Ovary (tissue), 9 donors: Measurements from ENCODE around the gene LDB1. TPM values are rescaled to one million over a fixed set of nuclear protein-coding genes. Genes with fewer than 3 reads are reported as not detected.

Experiments used
- DNase-seq, 5 donors: peaks; one replicate each; pipeline ENCODE4 v3.0.0-alpha.2; 2019 to 2020
- H3K27ac ChIP-seq, 2 donors: fragments of 200-600 bp; one replicate each; pipeline versions ENCODE4 v1.5.1 to v1.8.0; 2019 to 2022
- H3K27me3 ChIP-seq: fragments of 200-600 bp; one replicate; pipeline ENCODE4 v1.8.0; 2022
- H3K36me3 ChIP-seq: fragments of 200-600 bp; sonication (generic); one replicate; pipeline ENCODE4 v1.5.1; 2019
- H3K4me1 ChIP-seq: one replicate; pipeline ENCODE4 v1.8.1; 2013; ENCODE audit warnings: mild to moderate bottlenecking, moderate library complexity; ENCODE audit not compliant: insufficient read depth
- H3K4me3 ChIP-seq: fragments of 200-600 bp; sonication (generic); one replicate; pipeline ENCODE4 v1.5.1; 2017
- H3K9me3 ChIP-seq, 2 donors: fragments of 200-600 bp in 1 of 2; sonication (generic) in 1 of 2; one replicate each; pipeline versions ENCODE4 v1.5.1 to v1.8.1; 2013 to 2019; ENCODE audit warnings: mild to moderate bottlenecking in 1 of 2, moderate library complexity in 1 of 2
- EP300 ChIP-seq: sonication (generic); formaldehyde crosslinking; IDR thresholded peaks from one replicate; pipeline ENCODE4 v1.6.1; 2017; ENCODE audit warnings: antibody characterized with exemption
- POLR2A ChIP-seq: fragments of 450-650 bp; IDR thresholded peaks from one replicate; pipeline ENCODE4 v1.6.1; 2017; ENCODE audit warnings: antibody characterized with exemption, mild to moderate bottlenecking, moderate library complexity
- WGBS, 3 donors: extraction: QIAGEN DNeasy Blood & Tissue Kit in 1 of 3; methylation state at CpG; one replicate each; pipeline versions ENCODE4 v1.1.5 to v1.1.7; 2013 to 2017; 5-methylcytosine and 5-hydroxymethylcytosine counted together
- intact Hi-C, 4 donors: fragments of 100-400 bp; cut with DNase I; formaldehyde crosslinking; loops; one replicate each; pipeline versions ENCODE4 v1.11.0 to v1.15.1; 2022 to 2023
- polyA plus RNA-seq, 2 donors: library from polyadenylated mRNA; stranded (reverse); fragments of 200-250 nt in 1 of 2; fragments of 350-450 nt in 1 of 2; fragmentation: Illumina TruSeq in 1 of 2; extraction: RNeasy Lipid Tissue Mini Kit (QIAGEN cat#74804) in 1 of 2; gene quantifications; one replicate each; pipeline ENCODE4 v1.2.3, GENCODE V29; 2013 to 2014
- total RNA-seq, 7 donors: library from RNA; depleted of rRNA in 2 of 7; stranded (reverse); fragments of >200 nt in 2 of 7; fragmentation: NEBNext Ultra II Directional in 3 of 7; extraction: Animal tissue kit (Norgen Biotek cat#: 25700) in 3 of 7; gene quantifications; one replicate each; pipeline versions ENCODE4 v1.1.0 to v1.2.4, GENCODE V29; 2016 to 2023
- TF ChIP-seq, protein P1 (sequence below), 3 donors: fragments of 450-650 bp in 2 of 3; fragments of 200-600 bp in 1 of 3; IDR thresholded peaks; one replicate each; pipeline versions ENCODE4 v1.5.1 to v1.8.0; 2016 to 2022; ENCODE audit warnings: antibody characterized with exemption in 3 of 3, mild to moderate bottlenecking in 1 of 3
- donor health status: DM: no; HTN: no; CAD: no; lungs with moderate emphysema.
- donor health status: DM: no; HTN: no; CAD: no.
- donor health status: Bipolar disorder and iron deficiency.
- donor health status: DM: yes; HTN: yes; CAD: no.
- donor health status: DM: no; HTN: no; CAD: no.
- donor health status: DM: yes; HTN: yes; CAD: no.

The LDB1 gene
- total and polyA plus RNA-seq, 9 donors, result 59.0 to 141 (median 93.2) TPM

DNA sequence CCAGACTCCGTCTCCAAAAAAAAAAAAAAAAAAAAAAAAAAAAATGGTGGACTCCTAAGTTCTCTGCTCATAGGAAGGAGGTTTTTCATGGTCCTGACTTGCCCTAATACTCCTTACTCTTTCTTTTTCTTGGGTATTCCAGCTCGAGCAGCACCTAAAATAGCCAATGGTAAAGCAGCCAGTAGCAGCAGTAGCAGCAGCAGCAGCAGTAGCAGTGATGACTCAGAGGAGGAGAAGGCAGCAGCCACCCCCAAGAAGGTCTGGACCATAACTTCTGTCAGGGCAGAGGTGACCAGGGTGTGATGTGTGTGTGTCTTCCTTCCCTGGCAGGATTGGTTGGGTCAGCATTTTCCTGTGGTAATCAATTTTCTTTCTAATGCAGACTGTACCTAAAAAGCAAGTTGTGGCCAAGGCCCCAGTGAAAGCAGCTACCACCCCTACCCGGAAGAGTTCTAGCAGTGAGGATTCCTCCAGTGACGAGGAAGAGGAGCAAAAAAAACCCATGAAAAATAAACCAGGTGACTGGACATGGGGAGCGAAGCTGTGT is 39.0 kb upstream of the LDB1 start:
- Histone ChIP-seq H3K4me3 (no peak overlapping the region), H3K9me3 (no peaks in the 10 kb centered on the region), H3K4me1 (no peaks in the 10 kb centered on the region), H3K27ac (no peak overlapping the region), H3K36me3 (no peaks in the 10 kb centered on the region), H3K27me3 (no peaks in the 10 kb centered on the region)
- DNase-seq, result no peak
- TF ChIP-seq POLR2A (no peak), EP300 (no peak)
- TF ChIP-seq, protein P1, sequence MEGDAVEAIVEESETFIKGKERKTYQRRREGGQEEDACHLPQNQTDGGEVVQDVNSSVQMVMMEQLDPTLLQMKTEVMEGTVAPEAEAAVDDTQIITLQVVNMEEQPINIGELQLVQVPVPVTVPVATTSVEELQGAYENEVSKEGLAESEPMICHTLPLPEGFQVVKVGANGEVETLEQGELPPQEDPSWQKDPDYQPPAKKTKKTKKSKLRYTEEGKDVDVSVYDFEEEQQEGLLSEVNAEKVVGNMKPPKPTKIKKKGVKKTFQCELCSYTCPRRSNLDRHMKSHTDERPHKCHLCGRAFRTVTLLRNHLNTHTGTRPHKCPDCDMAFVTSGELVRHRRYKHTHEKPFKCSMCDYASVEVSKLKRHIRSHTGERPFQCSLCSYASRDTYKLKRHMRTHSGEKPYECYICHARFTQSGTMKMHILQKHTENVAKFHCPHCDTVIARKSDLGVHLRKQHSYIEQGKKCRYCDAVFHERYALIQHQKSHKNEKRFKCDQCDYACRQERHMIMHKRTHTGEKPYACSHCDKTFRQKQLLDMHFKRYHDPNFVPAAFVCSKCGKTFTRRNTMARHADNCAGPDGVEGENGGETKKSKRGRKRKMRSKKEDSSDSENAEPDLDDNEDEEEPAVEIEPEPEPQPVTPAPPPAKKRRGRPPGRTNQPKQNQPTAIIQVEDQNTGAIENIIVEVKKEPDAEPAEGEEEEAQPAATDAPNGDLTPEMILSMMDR (IDR thresholded peaks at IDR 0.05), result no peak
- intact Hi-C loops, result loop anchor here in 1 of 4 donors (10.0 kb wide), 1 partner anchor 76 kb away; no protein-coding TSS in a partner anchor
- 83 to 86% (median 84%) methylated on average over 5 of the region's 5 CpGs for WGBS, 3 donors

DNA sequence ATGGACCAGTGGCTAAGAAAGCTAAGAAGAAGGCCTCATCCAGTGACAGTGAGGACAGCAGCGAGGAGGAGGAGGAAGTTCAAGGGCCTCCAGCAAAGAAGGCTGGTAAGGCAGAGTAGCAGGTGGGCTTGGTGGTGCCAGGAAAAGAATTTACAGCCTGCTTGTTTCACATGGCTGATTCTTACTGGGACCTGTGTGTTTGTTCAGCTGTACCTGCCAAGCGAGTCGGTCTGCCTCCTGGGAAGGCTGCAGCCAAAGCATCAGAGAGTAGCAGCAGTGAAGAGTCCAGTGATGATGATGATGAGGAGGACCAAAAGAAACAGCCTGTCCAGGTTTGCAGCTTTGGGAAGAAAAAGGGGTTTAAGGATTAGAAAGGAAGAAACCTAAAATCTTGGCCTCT is 37.1 kb upstream of the LDB1 start:
- H3K9me3 ChIP-seq, result no peaks in the 10 kb centered on the region
- peaks cover 4% of the 10 kb centered on the region for H3K4me1 ChIP-seq
- H3K4me3 ChIP-seq, result no peak overlapping the region
- TF ChIP-seq, protein P1 (IDR thresholded peaks at IDR 0.05), result no peak
- 87 to 94% (median 91%) methylated on average over 3 of the region's 3 CpGs for WGBS, 3 donors
- no peaks in the 10 kb centered on the region for H3K27me3 ChIP-seq
- DNase-seq, result no peak
- intact Hi-C loops, result loop anchor here in 1 of 4 donors (10.0 kb wide), 1 partner anchor 78 kb away; no protein-coding TSS in a partner anchor
- H3K36me3 ChIP-seq, result no peaks in the 10 kb centered on the region
- no peak overlapping the region for H3K27ac ChIP-seq

DNA sequence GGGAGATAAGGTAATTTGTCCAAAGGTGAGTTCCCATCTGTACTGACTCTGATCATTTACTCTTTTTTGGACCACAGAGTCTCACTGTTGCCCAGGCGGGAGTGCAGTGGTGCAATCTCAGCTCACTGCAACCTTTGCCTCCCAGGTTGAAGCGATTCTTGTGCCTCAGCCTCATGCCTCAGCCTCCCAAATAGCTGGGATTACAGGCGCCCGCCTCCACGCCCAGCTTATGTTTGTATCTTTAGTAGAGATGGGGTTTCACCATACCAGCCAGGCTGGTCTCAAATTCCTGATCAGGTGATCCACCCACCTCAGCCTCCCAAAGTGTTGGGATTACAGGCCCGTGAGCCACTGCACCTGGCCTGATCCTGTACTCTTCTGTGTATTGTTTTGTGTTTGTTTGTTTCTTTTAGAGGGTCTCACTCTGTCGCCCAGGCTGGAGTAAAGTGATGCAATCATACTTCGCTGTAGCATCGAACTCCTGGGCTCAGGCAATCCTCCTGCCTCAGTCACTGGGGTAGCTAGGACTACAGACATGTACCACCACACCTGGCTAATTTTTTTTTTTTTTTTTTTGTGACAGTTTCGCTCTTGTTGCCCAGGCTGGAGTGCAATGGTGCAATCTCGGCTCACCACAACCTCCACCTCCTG is 34.4 kb upstream of the LDB1 start:
- intact Hi-C loops, result loop anchor here in 1 of 4 donors (10.0 kb wide), 1 partner anchor 80 kb away; no protein-coding TSS in a partner anchor

DNA sequence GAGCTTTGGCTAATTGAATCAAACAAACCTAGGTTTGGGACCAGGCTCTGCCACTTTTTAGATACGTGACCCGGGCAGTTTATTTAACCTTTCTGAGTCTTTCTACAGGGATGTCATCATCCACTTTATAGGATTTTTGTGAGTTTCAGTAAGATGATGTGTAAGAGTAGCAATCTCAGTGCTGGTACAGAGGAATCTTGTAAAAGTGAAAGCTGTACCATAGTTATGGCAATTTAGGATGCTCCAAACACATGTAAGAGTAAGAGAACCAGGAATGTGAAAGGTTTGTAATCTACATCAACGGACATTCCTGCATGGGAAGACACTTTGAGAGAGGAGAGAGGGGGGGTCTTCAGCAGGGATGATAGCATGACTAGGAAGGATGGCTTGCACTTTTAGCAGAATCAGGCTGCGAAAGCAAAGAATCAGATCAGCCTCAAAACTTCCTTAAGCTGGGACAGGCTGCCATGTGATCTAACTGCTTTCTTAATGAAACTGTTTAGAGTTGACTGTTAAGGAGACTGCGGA is 33.0 kb upstream of the LDB1 start:
- Histone ChIP-seq H3K27ac (peak overlapping the region in 1 of 2 donors; percentile 81), H3K27me3 (no peaks in the 10 kb centered on the region), H3K36me3 (no peaks in the 10 kb centered on the region), H3K4me3 (peak overlapping the region; percentile 90), H3K9me3 (no peaks in the 10 kb centered on the region), H3K4me1 (peaks cover 6% of the 10 kb centered on the region)
- TF ChIP-seq POLR2A, result no peak
- TF ChIP-seq, protein P1 (IDR thresholded peaks at IDR 0.05), result no peak
- TF ChIP-seq EP300, result no peak
- no peak for DNase-seq
- WGBS, 3 donors, result 22 to 34% (median 27%) methylated on average over 5 of the region's 5 CpGs
- intact Hi-C loops, result loop anchor here in 1 of 4 donors (10.0 kb wide), 1 partner anchor 82 kb away; no protein-coding TSS in a partner anchor

More for the DNA sequence above, 34.4 kb upstream of the LDB1 start:
- Histone ChIP-seq H3K9me3 (no peaks in the 10 kb centered on the region), H3K4me1 (peaks cover 6% of the 10 kb centered on the region), H3K4me3 (no peak overlapping the region), H3K27me3 (no peaks in the 10 kb centered on the region), H3K36me3 (no peaks in the 10 kb centered on the region), H3K27ac (no peak overlapping the region)
- no peak for TF ChIP-seq EP300
- TF ChIP-seq, protein P1 (IDR thresholded peaks at IDR 0.05), result no peak
- no peak for DNase-seq
- 86 to 93% (median 92%) methylated on average over 11 of the region's 11 CpGs for WGBS, 3 donors
